Neural cell (in vitro differentiated cells): Measurements from ENCODE around the gene FXYD6.

Experiments used
- EP300 ChIP-seq: fragments of 450-650 bp; conservative IDR thresholded peaks from 2 replicates; pipeline ENCODE4 v1.6.1; 2014; ENCODE audit warnings: antibody characterized with exemption, mild to moderate bottlenecking, moderate library complexity; ENCODE audit not compliant: poor library complexity, severe bottlenecking
- EZH2 ChIP-seq: fragments of 200-600, 300-800 bp; shearing (Covaris generic), sonication (generic); IDR thresholded peaks from 2 replicates; pipeline ENCODE4 v1.6.1; 2014; ENCODE audit warnings: antibody characterized with exemption, low read length, borderline replicate concordance, mild to moderate bottlenecking; ENCODE audit not compliant: insufficient read depth, poor library complexity, severe bottlenecking
- POLR2AphosphoS5 ChIP-seq: IDR thresholded peaks from 2 replicates; pipeline ENCODE4 v1.6.1; 2012
- RAD21 ChIP-seq: fragments of 450-650 bp; conservative IDR thresholded peaks from 2 replicates; pipeline ENCODE4 v1.6.1; 2014; ENCODE audit warnings: antibody characterized with exemption, mild to moderate bottlenecking, moderate library complexity
- SMC3 ChIP-seq: fragments of 450-650 bp; conservative IDR thresholded peaks from 2 replicates; pipeline ENCODE4 v1.6.1; 2014; ENCODE audit warnings: antibody characterized with exemption, mild to moderate bottlenecking, moderate library complexity; ENCODE audit not compliant: poor library complexity
- TAF1 ChIP-seq: IDR thresholded peaks from 2 replicates; pipeline ENCODE4 v1.6.1; 2012; ENCODE audit warnings: low read depth
- TF ChIP-seq, protein P1 (sequence below): fragments of 450-650 bp; IDR thresholded peaks from 2 replicates; pipeline ENCODE4 v1.5.1; 2014; ENCODE audit warnings: antibody characterized with exemption, mild to moderate bottlenecking, moderate library complexity; ENCODE audit not compliant: poor library complexity, severe bottlenecking
- TF ChIP-seq, protein P2 (sequence below): IDR thresholded peaks from 2 replicates; pipeline ENCODE4 v1.6.1; 2012; ENCODE audit warnings: borderline replicate concordance

DNA sequence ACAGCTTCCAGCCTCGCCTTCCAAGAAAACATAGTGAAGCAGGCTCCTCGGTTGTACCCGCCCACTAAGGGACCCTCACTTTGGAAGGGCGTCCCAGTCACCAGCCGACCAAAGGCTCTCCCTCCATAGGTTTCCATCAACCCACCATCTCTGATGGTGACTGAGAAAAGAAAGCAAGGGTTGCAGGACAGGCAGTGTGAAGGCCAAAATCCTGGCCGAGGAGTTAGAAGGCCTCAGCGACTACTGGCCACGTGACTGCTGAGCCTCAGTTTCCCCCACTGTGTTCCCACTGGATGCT, 2.7 kb downstream of the FXYD6 start:
- no peak for TF ChIP-seq POLR2AphosphoS5
- TF ChIP-seq, protein P1, sequence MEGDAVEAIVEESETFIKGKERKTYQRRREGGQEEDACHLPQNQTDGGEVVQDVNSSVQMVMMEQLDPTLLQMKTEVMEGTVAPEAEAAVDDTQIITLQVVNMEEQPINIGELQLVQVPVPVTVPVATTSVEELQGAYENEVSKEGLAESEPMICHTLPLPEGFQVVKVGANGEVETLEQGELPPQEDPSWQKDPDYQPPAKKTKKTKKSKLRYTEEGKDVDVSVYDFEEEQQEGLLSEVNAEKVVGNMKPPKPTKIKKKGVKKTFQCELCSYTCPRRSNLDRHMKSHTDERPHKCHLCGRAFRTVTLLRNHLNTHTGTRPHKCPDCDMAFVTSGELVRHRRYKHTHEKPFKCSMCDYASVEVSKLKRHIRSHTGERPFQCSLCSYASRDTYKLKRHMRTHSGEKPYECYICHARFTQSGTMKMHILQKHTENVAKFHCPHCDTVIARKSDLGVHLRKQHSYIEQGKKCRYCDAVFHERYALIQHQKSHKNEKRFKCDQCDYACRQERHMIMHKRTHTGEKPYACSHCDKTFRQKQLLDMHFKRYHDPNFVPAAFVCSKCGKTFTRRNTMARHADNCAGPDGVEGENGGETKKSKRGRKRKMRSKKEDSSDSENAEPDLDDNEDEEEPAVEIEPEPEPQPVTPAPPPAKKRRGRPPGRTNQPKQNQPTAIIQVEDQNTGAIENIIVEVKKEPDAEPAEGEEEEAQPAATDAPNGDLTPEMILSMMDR, result no peak
- no peak for TF ChIP-seq EZH2
- TF ChIP-seq RAD21, result no peak
- TF ChIP-seq TAF1, result no peak
- no peak for TF ChIP-seq SMC3
- no peak for TF ChIP-seq EP300
- TF ChIP-seq, protein P2, sequence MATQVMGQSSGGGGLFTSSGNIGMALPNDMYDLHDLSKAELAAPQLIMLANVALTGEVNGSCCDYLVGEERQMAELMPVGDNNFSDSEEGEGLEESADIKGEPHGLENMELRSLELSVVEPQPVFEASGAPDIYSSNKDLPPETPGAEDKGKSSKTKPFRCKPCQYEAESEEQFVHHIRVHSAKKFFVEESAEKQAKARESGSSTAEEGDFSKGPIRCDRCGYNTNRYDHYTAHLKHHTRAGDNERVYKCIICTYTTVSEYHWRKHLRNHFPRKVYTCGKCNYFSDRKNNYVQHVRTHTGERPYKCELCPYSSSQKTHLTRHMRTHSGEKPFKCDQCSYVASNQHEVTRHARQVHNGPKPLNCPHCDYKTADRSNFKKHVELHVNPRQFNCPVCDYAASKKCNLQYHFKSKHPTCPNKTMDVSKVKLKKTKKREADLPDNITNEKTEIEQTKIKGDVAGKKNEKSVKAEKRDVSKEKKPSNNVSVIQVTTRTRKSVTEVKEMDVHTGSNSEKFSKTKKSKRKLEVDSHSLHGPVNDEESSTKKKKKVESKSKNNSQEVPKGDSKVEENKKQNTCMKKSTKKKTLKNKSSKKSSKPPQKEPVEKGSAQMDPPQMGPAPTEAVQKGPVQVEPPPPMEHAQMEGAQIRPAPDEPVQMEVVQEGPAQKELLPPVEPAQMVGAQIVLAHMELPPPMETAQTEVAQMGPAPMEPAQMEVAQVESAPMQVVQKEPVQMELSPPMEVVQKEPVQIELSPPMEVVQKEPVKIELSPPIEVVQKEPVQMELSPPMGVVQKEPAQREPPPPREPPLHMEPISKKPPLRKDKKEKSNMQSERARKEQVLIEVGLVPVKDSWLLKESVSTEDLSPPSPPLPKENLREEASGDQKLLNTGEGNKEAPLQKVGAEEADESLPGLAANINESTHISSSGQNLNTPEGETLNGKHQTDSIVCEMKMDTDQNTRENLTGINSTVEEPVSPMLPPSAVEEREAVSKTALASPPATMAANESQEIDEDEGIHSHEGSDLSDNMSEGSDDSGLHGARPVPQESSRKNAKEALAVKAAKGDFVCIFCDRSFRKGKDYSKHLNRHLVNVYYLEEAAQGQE, result no peak
